Measurements from ENCODE around the gene MED29. TPM values are rescaled to one million over a fixed set of nuclear protein-coding genes. Genes with fewer than 3 reads are reported as not detected.

The MED29 gene
- total and polyA plus RNA-seq, 2 of the 13 experiments (the other 11 are each of a cell fraction or from before 2014, with no cell fraction given), result 14.0 to 19.7 TPM

- TF ChIP-seq, protein P1, sequence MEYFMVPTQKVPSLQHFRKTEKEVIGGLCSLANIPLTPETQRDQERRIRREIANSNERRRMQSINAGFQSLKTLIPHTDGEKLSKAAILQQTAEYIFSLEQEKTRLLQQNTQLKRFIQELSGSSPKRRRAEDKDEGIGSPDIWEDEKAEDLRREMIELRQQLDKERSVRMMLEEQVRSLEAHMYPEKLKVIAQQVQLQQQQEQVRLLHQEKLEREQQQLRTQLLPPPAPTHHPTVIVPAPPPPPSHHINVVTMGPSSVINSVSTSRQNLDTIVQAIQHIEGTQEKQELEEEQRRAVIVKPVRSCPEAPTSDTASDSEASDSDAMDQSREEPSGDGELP (IDR thresholded peaks at IDR 0.05; ENCODE audit: borderline replicate concordance, low read depth), result peak; percentile 73; the same call in 1 of the 2 replicates
- TF ChIP-seq ZBTB1 (CRISPR knock-in tag; IDR thresholded peaks at IDR 0.05; ENCODE audit: borderline replicate concordance), result no peak
- TF ChIP-seq RFXAP (CRISPR knock-in tag; IDR thresholded peaks at IDR 0.05; ENCODE audit: borderline replicate concordance), result 0 out of 2 replicates have a peak, but pooled peaks have one; percentile 41
- TF ChIP-seq MYNN (CRISPR knock-in tag; IDR thresholded peaks at IDR 0.05; ENCODE audit: low read depth), result no peak
- TF ChIP-seq ZNF878 (CRISPR knock-in tag; IDR thresholded peaks at IDR 0.05), result peak; percentile 28; the same call in 1 of the 2 replicates
- TF ChIP-seq, protein P2, sequence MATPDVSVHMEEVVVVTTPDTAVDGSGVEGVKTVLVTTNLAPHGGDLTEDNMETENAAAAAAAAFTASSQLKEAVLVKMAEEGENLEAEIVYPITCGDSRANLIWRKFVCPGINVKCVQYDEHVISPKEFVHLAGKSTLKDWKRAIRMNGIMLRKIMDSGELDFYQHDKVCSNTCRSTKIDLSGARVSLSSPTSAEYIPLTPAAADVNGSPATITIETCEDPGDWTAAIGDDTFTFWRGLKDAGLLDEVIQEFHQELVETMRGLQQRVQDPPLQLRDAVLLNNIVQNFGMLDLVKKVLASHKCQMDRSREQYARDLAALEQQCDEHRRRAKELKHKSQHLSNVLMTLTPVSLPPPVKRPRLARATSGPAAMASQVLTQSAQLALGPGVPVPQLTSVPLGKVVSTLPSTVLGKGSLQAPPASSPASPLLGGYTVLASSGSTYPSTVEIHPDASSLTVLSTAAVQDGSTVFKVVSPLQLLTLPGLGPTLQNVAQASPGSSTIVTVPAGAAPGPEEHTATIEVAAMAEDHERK (CRISPR knock-in tag; IDR thresholded peaks at IDR 0.05; ENCODE audit: low read depth), result no peak; the same call in 1 of the 2 replicates
- TF ChIP-seq NR2F6 (IDR thresholded peaks at IDR 0.05), result peak; percentile 62; the same call in 1 of the 2 replicates
- TF ChIP-seq NR2F6 (CRISPR knock-in tag; IDR thresholded peaks at IDR 0.05), result 0 out of 2 replicates have a peak, but pooled peaks have one; percentile 5
- TF ChIP-seq CREB3 (CRISPR knock-in tag; IDR thresholded peaks at IDR 0.05), result no peak
- no peak for TF ChIP-seq ZNF660 (CRISPR knock-in tag; IDR thresholded peaks at IDR 0.05; ENCODE audit: borderline replicate concordance, low read depth)
- peak; percentile 72; the same call in 1 of the 2 replicates for TF ChIP-seq ZNF670 (CRISPR knock-in tag; IDR thresholded peaks at IDR 0.05; ENCODE audit: borderline replicate concordance)
- peak; percentile 81 for TF ChIP-seq NFYC (CRISPR knock-in tag; IDR thresholded peaks at IDR 0.05)
- TF ChIP-seq PAF1 (CRISPR knock-in tag; IDR thresholded peaks at IDR 0.05), result no peak
- TF ChIP-seq SCMH1 (CRISPR knock-in tag; IDR thresholded peaks at IDR 0.05; ENCODE audit: borderline replicate concordance), result no peak
- no peak for TF ChIP-seq MLXIP (CRISPR knock-in tag; IDR thresholded peaks at IDR 0.05; ENCODE audit: borderline replicate concordance)
- peak; percentile 91; the same call in 1 of the 2 replicates for TF ChIP-seq KLF12 (CRISPR knock-in tag; IDR thresholded peaks at IDR 0.05; ENCODE audit: borderline replicate concordance)
- peak; percentile 12; the same call in 1 of the 2 replicates for TF ChIP-seq SOX5 (CRISPR knock-in tag; IDR thresholded peaks at IDR 0.05; ENCODE audit: borderline replicate concordance)
- TF ChIP-seq NCOA2 (CRISPR knock-in tag; IDR thresholded peaks at IDR 0.05), result peak; percentile 21; the same call in 1 of the 2 replicates
- no peak for TF ChIP-seq ZNF17 (CRISPR knock-in tag; IDR thresholded peaks at IDR 0.05)
- TF ChIP-seq, protein P3, sequence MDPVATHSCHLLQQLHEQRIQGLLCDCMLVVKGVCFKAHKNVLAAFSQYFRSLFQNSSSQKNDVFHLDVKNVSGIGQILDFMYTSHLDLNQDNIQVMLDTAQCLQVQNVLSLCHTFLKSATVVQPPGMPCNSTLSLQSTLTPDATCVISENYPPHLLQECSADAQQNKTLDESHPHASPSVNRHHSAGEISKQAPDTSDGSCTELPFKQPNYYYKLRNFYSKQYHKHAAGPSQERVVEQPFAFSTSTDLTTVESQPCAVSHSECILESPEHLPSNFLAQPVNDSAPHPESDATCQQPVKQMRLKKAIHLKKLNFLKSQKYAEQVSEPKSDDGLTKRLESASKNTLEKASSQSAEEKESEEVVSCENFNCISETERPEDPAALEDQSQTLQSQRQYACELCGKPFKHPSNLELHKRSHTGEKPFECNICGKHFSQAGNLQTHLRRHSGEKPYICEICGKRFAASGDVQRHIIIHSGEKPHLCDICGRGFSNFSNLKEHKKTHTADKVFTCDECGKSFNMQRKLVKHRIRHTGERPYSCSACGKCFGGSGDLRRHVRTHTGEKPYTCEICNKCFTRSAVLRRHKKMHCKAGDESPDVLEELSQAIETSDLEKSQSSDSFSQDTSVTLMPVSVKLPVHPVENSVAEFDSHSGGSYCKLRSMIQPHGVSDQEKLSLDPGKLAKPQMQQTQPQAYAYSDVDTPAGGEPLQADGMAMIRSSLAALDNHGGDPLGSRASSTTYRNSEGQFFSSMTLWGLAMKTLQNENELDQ (CRISPR knock-in tag; IDR thresholded peaks at IDR 0.05; ENCODE audit: borderline replicate concordance), result no peak
- TF ChIP-seq FOXA1 (IDR thresholded peaks at IDR 0.05), result no peak
- no peak for TF ChIP-seq FOXA1 (CRISPR knock-in tag; IDR thresholded peaks at IDR 0.05)
Measured at GRCh38 chr19:39412100-39412866, 21.1 kb downstream of the MED29 start, which contains the start of gene PLEKHG2 (continued).

Measured in HepG2 (cell line).